GM13976 (cell line): Measurements from ENCODE around the gene SMIM13.

Source experiments
- DNase-seq: peaks from one replicate; pipeline ENCODE4 v3.0.0; 2012; ENCODE audit warnings: low spot score
- CTCF ChIP-seq: IDR thresholded peaks from 2 replicates; pipeline ENCODE4 v1.5.1; 2012; ENCODE audit warnings: borderline replicate concordance, mild to moderate bottlenecking; ENCODE audit not compliant: insufficient read depth; ENCODE audit errors: extremely low read depth, missing control alignments, control extremely low read depth
- in situ Hi-C: fragments of 300-500 bp; cut with MboI; formaldehyde crosslinking; loops from one replicate; pipeline ENCODE4 v1.12.0; 2022; ENCODE audit warnings: low sequenced_read_pairs, mixed read lengths, inconsistent platforms; ENCODE audit not compliant: unreplicated experiment

Gene SMIM13

GRCh38 chr6:11093626-11094410, at the start of gene SMIM13:
Gene SMIM13, plus strand, starts transcription at chr6:11093834. Its CDS starts 480 bp downstream, at chr6:11094314.
- in situ Hi-C loops = no loop called here
- peak; percentile 78 for TF ChIP-seq CTCF
- peak; percentile 98 for DNase-seq

- in situ Hi-C loops = no loop called here
- TF ChIP-seq CTCF = peak; percentile 52
- DNase-seq = peak; percentile 72
Observed at GRCh38 chr6:11043961-11044711, 49.5 kb upstream of the SMIM13 start, which contains the start of gene ELOVL2. Gene ELOVL2, minus strand, starts transcription at chr6:11044305. Its CDS starts 75 bp downstream, at chr6:11044230.

GRCh38 chr6:11044712-11045167, 48.9 kb upstream of the SMIM13 start:
- in situ Hi-C loops = no loop called here
- no peak for DNase-seq
- TF ChIP-seq CTCF = no peak

- TF ChIP-seq CTCF = no peak
- in situ Hi-C loops = loop anchor here (25.0 kb wide), 1 partner anchor 563 kb away; no protein-coding TSS in a partner anchor
- no peak for DNase-seq
Observed at GRCh38 chr6:11050731-11051130, 42.9 kb upstream of the SMIM13 start.

DNA sequence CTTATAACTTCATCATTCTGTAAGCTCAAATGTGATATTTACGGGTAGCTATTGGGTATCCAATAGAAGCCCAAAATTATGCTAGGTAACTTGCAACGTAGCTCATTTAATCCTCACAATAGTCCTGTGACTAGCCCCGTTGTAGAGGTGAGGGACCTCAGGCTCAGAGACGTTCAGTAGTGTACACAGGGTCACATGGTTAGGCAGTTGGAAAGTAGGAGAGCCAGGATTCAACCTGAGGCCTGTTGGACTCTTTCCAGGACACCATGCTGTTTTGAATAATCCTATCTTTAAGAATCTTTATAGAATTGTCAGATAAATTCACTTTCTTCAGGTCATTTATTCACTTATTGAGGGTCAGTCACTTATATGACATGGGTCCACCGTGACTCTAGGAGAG, 40.3 kb upstream of the SMIM13 start:
- DNase-seq = no peak
- in situ Hi-C loops = loop anchor here (25.0 kb wide), 1 partner anchor 566 kb away; no protein-coding TSS in a partner anchor
- no peak for TF ChIP-seq CTCF

DNA sequence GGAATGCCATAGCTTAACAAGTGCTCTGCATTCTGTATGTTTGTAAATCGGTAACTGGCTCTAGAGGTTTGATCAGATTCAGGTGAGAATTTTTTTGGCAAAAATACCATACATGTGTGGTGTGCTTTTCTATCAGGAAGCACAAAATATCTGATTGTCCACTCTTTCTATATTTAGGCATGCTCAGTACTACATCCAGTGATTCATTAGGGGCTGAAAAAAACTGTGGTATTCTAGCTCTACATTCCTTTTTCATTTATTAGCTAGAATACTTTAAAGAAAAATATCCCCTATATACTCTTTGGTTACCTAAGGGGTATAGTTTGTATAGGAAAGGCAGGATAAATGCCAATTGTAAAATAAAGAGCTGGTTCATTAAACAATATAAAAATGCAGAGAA, 38.9 kb upstream of the SMIM13 start:
- TF ChIP-seq CTCF = no peak
- in situ Hi-C loops = loop anchor here (25.0 kb wide), 1 partner anchor 567 kb away; no protein-coding TSS in a partner anchor
- DNase-seq = no peak
